Activated CD4-positive, alpha-beta T cell treated with anti-CD3 and anti-CD28 coated beads, Interleukin-2, Interleukin-6, amounts not matched to agents 100 ng/mL and 50 ng/mL, durations not matched to agents 16 hours and 8 hours (primary cell): ENCODE measurements around the gene CLEC1A.

Source experiments
- DNase-seq: peaks from one replicate; pipeline ENCODE4 v3.0.0-alpha.2; 2020

Gene CLEC1A

GRCh38 chr12:10101042-10101579, 2.3 kb upstream of the CLEC1A start:
- no peak for DNase-seq

GRCh38 chr12:10097521-10097920, 1.3 kb downstream of the CLEC1A start:
- DNase-seq, result no peak

- no peak for DNase-seq
Observed at GRCh38 chr12:10095971-10096370, 2.8 kb downstream of the CLEC1A start.

GRCh38 chr12:10094646-10095395, 4.0 kb downstream of the CLEC1A start:
- no peak for DNase-seq

- DNase-seq, result no peak
Observed at GRCh38 chr12:10088955-10089900, 9.6 kb downstream of the CLEC1A start.

DNA sequence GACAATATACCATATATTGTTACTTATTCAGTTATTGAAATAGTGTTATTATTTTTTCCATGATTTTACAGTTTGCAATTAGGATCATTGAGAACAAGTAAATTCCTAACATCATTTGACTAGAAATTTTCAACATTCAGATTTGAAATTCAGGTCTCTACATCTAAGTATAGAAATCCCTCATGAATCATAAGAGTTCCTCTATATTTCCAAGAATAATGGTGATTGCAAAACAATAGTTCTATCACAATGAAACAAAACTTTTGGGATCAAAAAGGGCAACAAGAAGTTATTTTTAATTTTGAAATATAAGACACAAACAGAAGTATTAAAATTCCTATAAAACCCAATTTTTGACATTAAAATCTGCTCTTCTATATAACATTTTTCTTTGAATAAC, 10.8 kb downstream of the CLEC1A start:
- DNase-seq, result no peak

GRCh38 chr12:10086387-10086786, 12.4 kb downstream of the CLEC1A start:
- no peak for DNase-seq

DNA sequence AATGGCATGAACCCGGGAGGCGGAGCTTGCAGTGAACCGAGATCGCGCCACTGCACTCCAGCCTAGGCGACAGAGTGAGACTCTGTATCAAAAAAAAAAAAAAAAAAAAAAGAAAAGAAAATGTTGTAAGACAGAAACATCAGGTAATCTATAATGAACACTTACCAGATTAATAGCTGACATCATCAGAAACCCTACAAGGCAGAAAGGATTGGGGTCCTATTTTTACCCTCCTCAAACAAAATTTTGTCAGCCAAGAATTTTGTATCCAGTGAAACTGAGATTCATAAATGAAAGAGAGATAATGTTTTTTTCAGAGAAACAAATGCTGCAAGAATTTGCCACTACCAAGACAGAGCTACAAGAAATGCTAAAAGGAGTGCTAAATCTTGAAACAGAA, 14.1 kb downstream of the CLEC1A start:
- DNase-seq, result no peak

DNA sequence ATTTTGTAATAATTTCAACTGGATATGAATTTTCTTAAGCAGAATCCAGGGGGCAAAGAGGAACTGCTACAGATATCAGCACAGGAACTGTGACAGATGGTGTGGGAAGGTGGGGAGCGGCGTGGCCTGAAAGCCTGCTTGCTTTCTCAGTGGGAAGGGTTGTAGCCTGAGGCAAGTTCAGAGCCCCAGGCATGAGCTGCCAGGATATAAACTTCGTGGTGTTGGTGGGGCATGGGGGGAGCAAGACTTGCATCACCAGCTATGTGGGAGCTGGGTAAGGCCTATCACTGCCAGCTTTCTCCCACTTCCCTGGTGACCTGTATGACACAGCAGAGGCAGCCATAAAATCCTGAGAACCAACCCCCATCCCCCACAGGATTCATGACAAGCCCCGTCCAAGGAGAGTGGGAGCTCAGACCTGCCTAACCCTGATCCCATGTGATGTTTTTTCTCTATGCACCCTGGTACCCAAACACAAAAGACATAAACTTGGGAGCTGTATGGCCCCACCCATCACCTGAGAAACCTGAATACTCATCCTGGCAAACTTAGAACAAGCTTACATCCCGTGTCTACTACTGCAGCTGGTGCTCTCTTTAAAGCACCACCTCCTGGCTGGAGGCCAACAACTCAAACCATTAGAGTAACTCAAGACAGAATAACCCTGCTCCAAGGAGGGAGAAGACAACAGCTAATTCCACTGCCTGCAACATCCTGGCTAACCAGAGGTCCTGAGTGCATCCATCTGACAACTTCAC, 16.5 kb downstream of the CLEC1A start:
- no peak for DNase-seq

GRCh38 chr12:10075451-10075850, 23.3 kb downstream of the CLEC1A start:
- DNase-seq, result no peak

DNA sequence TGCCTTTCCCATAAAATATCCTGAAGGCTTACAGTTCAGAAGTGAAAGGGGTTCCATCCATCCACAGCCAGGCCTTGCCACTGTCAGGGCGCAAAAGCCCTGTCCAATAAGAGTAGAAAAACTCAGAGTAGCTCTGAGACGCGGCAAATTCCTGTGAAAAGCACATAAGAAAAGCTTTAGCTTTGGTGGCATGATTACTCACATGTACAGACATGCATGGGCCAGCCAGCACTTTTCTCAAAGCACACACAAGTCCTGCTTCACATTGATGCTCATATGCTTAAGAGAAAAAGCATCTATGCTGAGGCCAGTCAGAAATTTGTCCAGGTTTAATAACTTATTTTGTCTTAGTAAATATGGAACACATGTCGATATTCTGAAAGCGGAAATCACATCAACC, 25.5 kb downstream of the CLEC1A start:
- no peak for DNase-seq

GRCh38 chr12:10072131-10072530, 26.7 kb downstream of the CLEC1A start:
- DNase-seq, result no peak

DNA sequence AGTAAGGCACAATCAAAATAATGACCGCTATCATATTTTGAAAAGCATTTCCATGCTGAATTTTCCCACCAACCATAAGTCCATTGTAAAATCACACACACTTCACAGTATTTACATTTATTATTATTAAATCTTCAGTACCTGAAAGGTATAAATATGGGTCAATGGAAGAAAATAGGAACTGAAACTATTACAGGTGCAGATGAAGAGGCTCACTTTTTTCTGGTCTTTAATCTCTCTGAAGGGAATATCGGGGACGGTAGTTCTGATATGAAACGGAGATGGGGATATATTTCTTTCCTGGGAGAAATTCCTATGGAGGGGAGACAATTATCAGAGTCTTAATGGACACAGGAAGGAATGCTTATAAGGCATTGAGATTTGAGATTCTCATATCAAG, 28.4 kb downstream of the CLEC1A start:
- DNase-seq, result no peak

DNA sequence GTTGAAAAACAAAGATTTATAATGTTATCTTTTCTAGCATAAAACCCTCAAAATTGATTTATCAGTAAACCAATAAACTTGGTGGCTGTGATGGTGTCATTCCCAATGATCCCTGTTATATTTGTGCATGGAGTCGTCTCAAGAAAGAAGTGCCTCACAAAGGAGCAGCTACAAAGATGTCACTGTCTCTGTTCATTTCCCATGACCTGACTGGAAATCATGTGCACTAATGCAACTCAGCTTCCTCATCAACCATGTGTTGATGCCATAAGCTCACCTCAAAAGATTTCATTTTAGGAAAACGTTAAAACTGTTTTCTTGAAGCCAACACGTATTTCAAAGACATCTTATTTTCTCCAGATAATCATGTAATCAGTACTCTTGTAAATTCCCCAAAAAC, 28.8 kb downstream of the CLEC1A start:
- DNase-seq, result no peak

DNA sequence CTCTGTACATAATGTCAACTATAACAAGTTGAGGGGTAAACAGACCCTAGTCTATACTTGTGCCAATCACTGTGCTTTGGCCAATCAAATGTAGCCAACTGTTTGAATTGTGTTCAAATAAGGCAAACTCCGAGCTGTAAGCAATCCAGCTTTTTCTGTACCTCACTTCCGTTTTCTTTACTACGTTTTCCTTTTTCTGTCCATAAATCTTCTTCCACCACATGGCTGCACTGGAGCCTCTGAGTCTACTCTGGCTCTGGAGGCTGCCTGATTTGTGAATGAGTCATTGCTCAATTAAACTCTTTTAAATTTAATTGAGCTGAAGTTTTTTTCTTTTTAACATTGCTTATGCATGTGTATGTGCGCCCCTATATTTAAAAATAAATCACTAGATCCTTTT, 29.7 kb downstream of the CLEC1A start:
- no peak for DNase-seq

DNA sequence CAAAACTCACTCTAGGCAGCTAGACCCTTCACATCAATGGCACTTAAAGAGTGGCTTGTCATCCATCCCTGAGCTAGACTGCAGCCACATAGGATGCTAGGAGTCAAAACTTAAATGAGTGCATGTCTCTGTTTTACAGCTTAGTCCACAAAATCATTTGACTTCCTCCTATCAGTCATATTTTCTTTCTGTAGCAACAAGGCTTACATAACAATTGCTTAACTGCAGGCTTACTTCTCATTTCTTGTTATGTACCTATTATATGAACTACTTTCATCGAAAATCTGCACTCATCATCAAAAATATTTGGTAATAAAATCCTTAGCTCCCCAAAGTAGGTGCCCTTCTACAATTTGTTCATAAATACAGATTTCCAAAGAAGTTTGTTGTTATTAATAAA, 30.1 kb downstream of the CLEC1A start:
- DNase-seq, result no peak

DNA sequence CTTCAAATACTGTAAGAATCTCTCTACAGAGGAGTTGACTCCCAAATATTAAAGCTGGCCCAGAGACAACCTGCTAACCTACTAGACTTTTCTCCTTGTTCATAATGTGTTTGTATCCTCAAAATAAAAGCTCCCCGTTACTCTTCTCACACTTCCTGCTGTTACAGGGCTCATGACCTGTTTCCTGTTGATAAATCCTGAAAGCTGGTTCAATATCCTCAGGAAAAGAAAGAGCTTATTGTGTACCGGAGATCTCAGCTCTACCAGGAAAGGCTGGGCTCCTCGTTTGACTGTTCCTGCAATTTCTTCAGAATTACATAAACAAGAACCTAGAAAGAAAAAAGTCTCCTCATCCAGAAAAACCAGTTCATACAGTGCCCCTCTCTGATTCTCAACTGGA, 30.8 kb downstream of the CLEC1A start:
- no peak for DNase-seq

DNA sequence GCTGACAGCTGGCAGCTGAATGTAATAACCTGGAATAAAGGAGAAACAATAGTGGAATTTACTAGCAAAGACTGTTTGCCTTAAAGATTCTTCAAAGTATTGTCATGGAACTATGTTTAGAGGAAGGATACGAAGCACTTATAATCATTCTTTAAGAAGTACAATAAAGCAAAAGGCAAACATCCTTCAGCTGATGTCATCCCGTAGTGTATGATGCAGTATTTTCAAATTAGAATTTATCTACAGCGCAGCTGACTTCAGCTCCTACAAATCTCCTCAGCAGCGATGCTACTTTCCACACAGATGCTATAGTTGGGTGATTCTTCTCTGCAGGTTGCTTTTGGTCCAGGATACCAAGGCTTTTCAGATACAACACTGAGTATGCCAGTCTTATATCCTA, 31.5 kb downstream of the CLEC1A start:
- DNase-seq, result no peak

DNA sequence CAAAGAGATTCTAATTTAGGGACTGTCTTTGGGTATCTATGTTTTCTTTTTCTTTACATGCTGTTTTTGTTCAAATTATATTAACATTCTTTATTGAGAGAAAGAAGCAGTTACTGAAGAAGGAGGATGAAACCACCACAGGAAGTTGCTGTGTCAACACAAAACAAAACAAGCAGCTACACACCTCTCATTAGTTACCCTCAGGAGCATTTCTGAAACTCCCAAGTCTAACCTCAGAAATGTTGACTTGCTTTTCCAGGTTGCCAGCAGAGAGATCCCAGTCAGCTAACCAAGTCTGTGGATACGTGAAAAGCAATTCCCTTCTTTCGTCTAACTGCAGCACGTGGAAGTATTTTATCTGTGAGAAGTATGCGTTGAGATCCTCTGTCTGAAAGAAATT, 33.5 kb downstream of the CLEC1A start:
- DNase-seq, result peak; percentile 19

DNA sequence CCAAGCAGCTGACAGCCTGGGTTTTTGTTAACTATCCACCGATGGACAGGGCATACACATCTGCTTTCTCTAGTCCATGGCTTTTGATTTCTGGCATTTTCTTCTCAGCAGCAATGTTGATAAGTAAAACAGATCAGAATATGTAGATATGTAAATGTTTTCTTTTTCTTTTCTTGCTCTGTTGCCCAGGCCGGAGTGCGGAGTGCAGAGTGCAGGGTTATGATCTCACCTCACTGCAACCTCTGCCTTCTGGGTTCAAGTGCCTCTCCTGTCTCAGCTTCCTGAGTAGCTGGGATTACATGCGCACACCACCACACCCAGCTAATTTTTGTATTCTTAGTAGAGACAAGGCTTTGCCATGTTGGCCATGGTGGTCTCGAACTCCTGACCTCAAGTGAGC, 40.4 kb downstream of the CLEC1A start:
- DNase-seq, result no peak

DNA sequence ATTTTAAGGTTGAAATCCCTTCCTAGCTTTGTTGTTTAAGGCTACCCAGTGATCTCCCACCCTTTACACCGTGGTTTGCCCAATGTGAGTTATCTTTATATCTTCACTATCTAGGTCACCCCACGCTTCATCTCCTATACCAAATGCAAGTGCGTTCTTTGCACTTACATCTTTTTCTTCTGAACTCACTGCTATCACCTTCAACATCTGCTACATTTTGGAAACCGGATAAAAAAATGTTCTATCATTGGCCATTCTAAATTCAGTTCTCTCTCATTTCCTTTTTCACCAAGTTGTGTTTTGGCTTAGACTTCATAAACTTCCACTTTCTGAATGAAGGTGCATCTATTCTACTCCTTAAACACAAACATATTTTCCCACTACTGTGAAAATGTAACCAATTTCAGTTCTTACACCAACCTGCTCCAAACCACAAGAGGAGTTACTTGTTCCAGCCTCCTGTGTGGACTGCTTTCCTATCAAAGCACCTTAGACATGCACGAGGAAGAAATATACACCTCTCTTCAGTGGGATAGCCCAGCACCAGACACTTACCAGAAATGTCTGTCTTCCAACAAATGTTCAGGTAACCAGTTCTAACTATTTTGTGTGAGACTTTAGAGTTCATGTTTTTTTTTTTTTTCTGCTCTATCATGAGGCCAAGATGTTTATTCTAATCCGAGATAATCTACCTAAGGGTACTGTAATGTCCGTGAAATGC, 46.4 kb downstream of the CLEC1A start:
- DNase-seq, result peak; percentile 9

DNA sequence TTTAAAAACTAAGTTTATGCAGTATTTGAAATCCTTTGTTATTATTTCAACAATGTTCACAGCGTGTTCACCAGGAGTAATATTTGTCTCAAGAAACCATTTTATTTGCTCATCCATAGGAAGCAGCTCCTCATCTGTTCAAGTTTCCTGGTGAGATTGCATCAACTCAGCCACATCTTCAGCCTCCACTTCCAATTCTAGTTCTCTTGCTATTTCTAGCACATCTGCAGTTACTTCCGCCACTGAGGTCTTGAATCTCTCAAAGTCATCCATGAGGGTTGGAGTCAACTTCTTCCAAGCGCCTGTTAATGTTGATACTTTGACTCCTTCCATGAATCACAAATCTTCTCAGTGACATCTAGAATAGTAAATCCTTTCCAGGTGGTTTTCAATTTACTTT, 50.3 kb downstream of the CLEC1A start:
- no peak for DNase-seq

DNA sequence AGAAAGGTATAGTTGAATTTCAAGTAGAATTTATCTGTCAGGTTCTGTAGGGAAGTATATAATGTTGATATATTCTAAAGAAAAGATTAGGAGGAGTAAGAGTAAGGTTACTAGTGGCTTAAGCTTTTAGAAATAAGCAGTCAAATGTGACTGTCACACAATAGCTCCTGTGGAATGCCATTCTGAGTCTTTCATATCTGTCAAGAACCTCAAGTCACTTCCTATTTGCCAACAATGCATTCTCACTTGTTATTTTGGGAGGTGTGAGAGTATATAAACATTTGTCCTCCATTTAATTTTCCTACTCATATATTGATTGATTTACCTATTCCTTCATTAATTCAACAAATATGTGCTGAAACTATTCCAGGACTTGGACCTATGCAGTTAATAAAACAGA, 56.6 kb downstream of the CLEC1A start:
- DNase-seq, result no peak
